Measurements from ENCODE around the gene IPPK. TPM values are rescaled to one million over a fixed set of nuclear protein-coding genes. Genes with fewer than 3 reads are reported as not detected.

IPPK gene
- total RNA-seq, 1 donor from 2014 or later: 11.9 TPM

DNA sequence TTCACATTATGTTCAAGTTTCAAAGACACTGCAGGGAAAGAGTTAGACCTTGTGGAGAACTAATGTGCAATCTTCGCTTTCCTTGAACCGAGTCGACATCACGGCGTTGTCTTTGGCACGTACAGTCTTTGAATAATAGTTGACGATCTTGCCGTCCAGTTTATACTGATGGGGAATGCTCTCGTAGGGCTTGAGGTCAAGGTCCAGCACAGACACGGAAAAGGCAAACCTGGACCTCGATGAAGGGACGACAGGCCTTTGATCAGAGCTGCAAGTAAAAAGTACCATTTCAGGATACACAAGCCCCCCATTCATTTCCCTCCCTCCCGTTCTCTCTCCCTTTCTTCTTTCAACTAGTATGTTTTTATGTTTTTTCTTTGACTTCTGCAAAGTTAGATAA, 54.1 kb downstream of the IPPK start:
- no peak for DNase-seq (ENCODE audit: low spot score)

DNA sequence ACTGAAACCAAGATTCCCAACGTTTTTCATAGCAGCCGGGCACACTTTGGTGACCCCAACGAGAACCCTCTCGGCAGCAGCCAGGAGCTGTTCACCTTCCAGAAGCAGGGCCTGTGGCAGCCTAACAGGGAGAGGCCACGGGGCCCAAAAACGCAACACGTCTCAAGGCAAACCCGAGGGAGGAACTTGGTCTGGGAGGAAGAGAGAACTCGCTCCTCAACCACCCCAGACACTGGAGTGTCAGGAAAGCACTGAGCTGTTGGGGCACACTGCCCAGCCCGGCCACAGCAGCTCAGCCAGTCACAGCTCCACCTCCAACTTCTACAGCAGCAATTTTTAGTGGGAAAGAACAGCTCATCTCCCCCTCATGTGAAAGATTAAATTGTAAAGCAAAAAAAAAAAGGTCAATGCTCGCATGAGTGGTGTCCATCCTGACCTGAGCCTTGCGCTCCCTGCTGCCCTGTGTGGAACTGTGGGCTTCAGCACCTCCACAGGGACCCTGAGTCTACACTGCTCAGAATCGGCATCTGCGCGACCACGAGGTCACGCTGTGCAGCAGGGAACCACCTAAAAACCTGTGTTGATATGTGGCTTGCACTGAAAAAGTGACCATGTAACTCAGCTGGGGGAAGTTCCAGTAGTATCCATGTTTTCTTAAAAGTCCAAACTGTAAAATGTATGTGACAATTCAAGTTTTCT, 55.0 kb downstream of the IPPK start:
- no peak for DNase-seq (ENCODE audit: low spot score)

DNA sequence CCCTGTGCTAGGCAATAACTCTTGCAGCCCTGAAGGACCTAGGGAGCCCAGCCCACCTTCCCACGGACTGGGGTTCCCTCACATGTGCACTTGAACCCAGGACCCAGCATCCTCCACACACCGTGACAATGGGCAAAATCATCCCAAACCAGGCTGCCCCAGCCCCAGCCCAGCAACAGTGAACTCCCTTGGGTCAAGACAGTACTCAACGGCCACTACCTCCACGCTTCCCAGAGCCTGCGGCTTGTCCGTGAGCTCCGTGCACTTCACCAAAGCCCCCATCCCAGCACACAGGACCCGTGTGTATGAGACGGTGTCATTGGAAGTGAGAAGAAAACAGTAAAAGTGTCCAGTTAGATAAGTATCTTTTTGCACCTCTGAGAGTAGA, 55.8 kb downstream of the IPPK start:
- DNase-seq (ENCODE audit: low spot score): no peak

GRCh38 chr9:92613268-92614122, 56.4 kb downstream of the IPPK start:
- no peak for DNase-seq (ENCODE audit: low spot score)

DNA sequence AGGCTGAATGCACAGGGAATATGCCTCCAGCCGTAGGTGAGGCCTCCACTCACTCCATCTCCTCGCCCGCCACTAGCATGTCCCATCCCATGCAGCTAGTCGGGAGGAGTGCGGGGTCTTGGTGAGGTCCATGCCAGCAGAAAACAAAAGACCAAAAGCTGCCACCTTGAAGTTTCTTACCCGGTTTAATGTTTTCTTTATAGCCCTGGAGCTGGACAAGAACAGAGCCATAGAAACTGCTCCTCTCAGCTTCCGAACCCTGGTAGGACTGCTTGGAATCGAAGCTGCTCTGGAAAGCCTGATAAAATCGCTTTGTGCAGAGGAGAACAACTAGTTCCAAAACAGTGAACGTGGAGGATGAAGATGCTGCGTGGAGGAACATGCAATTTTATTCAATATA, 57.1 kb downstream of the IPPK start:
- DNase-seq (ENCODE audit: low spot score): no peak

DNA sequence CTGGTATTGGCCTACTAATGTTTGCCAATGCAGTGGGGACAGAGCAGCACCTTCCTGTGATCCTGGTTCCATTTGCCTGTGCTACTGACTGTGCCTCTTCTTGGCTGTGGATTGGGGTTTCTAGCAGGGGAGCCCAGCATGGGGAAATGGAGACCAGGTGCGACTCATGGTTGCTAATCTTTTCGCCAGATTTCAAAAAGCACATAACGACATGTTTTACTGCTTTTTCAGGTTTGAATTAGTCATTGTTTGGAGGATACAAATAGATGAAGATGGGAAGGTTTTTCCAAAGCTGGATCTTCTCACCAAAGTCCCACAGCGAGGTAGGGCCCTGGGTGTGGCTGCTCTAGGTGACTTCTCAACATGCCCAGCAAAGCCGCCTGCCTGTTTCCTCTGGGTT, 57.6 kb downstream of the IPPK start:
- no peak for DNase-seq (ENCODE audit: low spot score)

- no peak for DNase-seq (ENCODE audit: low spot score)
These were observed 58.2 kb downstream of the IPPK start for GRCh38 chr9:92611621-92612285.

GRCh38 chr9:92610470-92611420, 59.2 kb downstream of the IPPK start:
- DNase-seq (ENCODE audit: low spot score): no peak

GRCh38 chr9:92608909-92609445, 61.0 kb downstream of the IPPK start:
- DNase-seq (ENCODE audit: low spot score): no peak

- no peak for DNase-seq (ENCODE audit: low spot score)
These were observed 61.6 kb downstream of the IPPK start for GRCh38 chr9:92608241-92608908.

DNA sequence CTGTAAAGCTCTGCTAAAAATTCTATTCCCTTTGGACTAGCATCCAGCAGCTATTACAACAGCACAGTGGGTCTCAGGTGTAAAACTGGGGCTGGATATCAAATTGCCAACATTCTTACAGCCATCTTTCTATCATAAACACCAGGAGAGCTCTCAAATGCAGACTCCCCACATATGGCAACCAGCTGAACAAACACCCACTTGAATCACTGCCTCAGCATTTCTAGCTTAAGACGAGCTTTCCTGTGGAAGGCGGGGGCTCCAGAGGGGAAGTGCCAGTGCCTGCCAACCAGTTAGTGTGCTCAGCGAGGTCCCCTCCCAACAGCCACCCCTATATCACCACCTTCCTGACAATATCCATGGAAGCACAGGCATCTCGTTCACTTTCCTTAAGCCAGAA, 62.2 kb downstream of the IPPK start:
- DNase-seq (ENCODE audit: low spot score): no peak

DNA sequence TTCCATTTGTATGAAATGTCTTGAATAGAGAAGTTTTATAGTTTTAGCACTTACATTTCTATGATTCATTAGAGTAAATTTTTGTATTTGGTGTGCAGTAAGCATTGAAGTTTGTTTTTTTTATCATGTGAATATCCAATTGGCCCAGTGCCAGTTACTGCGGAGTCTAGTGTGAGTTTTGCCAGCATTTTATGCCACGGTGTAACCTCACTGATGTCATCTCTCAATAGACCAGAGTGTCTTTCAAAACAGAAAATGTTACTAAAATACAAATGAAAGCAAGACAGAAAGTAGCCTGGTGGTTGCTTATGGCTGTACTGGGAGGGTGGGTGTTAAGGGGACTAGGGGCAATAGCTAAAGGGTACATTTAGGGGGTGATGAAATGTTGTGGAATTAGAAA, 62.8 kb downstream of the IPPK start:
- DNase-seq (ENCODE audit: low spot score): no peak

DNA sequence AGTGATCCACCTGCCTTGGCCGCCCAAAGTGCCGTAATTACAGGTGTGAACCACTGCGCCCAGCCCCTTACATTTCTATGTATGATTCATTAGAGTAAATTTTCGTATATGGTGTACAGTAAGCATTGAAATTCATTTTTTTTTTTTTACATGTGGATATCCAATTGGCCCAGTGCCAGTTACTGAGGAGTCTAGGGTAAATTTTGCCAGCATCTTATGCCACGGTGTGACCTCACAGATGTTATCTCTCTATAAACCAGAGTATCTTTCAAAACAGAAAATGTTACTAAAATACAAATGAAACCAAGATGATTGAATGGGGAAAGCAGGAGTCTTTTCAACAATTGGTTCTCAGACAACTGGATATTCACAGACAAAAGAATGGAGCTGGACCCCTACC, 64.7 kb downstream of the IPPK start:
- DNase-seq (ENCODE audit: low spot score): no peak

GRCh38 chr9:92603990-92604389, 65.9 kb downstream of the IPPK start:
- DNase-seq (ENCODE audit: low spot score): no peak

DNA sequence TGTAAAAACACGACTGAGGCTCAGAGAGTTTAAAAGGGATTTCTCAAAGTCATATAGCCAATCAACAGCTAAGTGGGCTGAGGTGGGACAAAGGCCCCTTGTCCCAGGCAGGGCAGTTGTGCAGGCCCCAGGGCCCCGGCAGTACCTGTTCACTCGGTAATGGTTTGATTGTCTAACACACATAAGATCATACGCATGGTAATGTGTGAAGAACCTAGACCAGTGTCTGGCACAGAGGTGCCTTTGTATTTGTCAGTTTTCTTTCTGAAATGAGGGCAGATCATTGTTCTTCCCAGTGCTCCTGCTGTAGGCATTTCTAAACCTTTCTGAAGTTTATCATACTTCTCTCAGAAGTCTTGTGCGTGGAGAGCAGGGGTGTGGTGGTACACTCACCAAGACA, 66.8 kb downstream of the IPPK start:
- DNase-seq (ENCODE audit: low spot score): no peak

GRCh38 chr9:92602413-92602812, 67.5 kb downstream of the IPPK start:
- DNase-seq (ENCODE audit: low spot score): no peak

- DNase-seq (ENCODE audit: low spot score): no peak
These were observed 68.5 kb downstream of the IPPK start for GRCh38 chr9:92601451-92601850.

DNA sequence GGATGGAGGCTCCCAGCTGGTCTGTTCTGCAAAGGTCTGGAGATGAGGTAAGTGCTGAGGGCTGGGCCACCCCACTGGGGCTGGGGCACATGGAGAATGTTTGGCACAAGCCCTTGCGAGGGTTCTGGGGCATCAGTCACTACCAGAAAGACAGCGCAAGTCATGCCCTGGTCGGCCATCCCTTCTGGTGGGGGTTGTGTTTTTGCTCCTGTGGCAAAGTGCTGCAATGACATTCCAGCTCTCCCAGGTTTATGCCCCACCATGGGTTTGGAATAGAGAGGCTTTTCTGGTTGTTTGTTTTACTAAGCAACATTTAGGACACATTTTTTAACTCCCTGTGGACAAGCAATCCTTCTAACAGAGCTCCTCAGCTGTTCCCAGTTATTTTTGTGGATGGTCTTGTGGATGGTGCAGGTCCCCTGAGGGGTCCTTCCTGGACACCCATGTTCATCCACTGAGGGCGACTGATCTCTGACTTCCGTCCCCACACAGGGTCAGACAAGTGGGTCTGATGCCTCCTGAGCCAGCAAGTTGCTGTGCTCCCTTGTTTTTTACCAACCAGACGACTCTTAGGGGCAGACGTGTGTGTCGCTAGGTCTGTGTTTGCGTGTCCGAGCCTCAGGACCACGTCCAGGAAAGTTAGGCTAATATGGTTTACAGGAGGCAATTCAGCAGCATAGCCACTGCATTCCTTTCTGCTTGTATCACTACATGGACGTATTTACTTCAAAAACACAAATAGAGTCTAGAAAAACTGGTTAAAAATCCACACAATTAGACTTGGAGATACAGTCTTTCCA, 69.3 kb downstream of the IPPK start:
- DNase-seq (ENCODE audit: low spot score): no peak

- DNase-seq (ENCODE audit: low spot score): no peak
These were observed 69.9 kb downstream of the IPPK start for GRCh38 chr9:92599938-92600461.

DNA sequence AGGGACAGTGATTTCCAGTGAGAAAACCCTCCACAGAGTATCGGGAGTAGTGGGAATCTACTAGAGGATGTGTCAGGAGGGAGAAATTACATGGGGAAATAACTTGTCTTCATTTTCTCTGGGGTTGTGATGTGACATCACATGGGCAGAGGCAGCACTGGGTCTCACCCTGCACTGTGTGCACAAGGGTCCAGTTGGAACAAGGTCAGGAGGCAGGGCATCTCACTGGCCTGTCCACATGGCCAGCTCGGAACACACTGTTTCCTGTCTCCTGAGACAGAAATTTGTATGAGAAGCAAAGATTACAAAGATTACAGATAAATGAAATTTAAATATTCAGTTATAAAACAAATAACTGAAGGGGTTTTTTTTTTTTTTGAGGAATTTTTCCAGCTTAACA, 71.5 kb downstream of the IPPK start:
- DNase-seq (ENCODE audit: low spot score): no peak

Measured in ureter (tissue), 1 donor.